Measurements from ENCODE around the gene DNMT3L. TPM values are rescaled to one million over a fixed set of nuclear protein-coding genes. Genes with fewer than 3 reads are reported as not detected.
"Not testable (repeated sequence)": the region's sequence is repeated elsewhere in the genome, so short reads cannot be mapped to it uniquely, and the experiment has no call there.

The DNMT3L gene
- total RNA-seq, 4 donors from 2014 or later = not detected

- Histone ChIP-seq H3K4me3 (no peak overlapping the region), H3K4me1 (no peaks in the 10 kb centered on the region), H3K36me3 (no peaks in the 10 kb centered on the region), H3K27me3 (no peaks in the 10 kb centered on the region), H3K9me3 (peaks cover 0 to 18% (median 0%) of the 10 kb centered on the region in 4 donors), H3K27ac (no peak overlapping the region)
- WGBS, 2 donors = 77 to 80% methylated on average over 22 of the region's 22 CpGs
- TF ChIP-seq EP300 (IDR thresholded peaks at IDR 0.05) (no peak), POLR2A (IDR thresholded peaks at IDR 0.05) (no peak)
- TF ChIP-seq, protein P1, sequence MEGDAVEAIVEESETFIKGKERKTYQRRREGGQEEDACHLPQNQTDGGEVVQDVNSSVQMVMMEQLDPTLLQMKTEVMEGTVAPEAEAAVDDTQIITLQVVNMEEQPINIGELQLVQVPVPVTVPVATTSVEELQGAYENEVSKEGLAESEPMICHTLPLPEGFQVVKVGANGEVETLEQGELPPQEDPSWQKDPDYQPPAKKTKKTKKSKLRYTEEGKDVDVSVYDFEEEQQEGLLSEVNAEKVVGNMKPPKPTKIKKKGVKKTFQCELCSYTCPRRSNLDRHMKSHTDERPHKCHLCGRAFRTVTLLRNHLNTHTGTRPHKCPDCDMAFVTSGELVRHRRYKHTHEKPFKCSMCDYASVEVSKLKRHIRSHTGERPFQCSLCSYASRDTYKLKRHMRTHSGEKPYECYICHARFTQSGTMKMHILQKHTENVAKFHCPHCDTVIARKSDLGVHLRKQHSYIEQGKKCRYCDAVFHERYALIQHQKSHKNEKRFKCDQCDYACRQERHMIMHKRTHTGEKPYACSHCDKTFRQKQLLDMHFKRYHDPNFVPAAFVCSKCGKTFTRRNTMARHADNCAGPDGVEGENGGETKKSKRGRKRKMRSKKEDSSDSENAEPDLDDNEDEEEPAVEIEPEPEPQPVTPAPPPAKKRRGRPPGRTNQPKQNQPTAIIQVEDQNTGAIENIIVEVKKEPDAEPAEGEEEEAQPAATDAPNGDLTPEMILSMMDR (IDR thresholded peaks at IDR 0.05) = no peak
- DNase-seq (ENCODE audit: low spot score in 2 of 2) = no peak
These were observed 2.5 kb downstream of the DNMT3L start for GRCh38 chr21:44259082-44259705.

DNA sequence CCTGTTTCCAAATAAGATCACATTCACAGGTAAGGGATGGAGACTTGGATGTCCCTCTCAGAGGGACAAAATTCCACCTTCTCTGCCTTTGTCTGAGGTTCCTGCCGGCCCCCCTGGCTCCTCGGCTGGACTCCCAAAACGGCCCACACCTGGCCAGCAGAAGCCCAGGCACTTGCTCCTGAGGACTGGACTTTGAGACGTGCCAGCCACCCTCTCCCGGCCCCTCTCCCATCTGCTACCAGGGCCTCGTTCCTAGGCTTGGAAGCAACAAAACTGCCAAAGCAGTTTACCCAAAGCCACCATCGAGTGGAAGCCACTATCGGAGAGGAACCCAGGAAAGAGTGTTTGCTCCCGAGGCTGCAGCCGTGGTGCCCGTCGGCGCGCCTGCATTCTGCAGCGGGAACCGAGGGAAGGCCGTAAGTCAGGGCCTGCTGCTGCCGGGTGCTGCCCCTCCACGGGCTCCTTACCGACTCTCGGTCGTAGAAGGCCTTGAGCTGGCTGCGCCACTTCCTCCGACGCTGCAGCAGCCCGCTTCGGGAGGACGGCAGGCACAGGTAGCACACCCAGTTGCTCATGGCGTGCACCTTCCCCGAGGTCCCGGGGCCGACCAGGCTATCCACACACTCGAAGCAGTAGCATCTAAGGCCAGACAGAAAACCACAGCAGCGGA, 3.5 kb downstream of the DNMT3L start:
- Histone ChIP-seq H3K27ac (no peak overlapping the region), H3K9me3 (peaks cover 0 to 18% (median 0%) of the 10 kb centered on the region in 4 donors), H3K4me1 (no peaks in the 10 kb centered on the region), H3K4me3 (no peak overlapping the region), H3K27me3 (no peaks in the 10 kb centered on the region), H3K36me3 (no peaks in the 10 kb centered on the region)
- WGBS, 2 donors = 87 to 93% methylated on average over 31 to 33 of the region's 34 CpGs
- TF ChIP-seq EP300 (IDR thresholded peaks at IDR 0.05) (no peak), POLR2A (IDR thresholded peaks at IDR 0.05) (no peak)
- TF ChIP-seq, protein P1 (IDR thresholded peaks at IDR 0.05) = no peak
- no peak for DNase-seq (ENCODE audit: low spot score in 2 of 2)

- no peak for TF ChIP-seq EP300 (IDR thresholded peaks at IDR 0.05)
- TF ChIP-seq, protein P1 (IDR thresholded peaks at IDR 0.05) = no peak
- TF ChIP-seq POLR2A (IDR thresholded peaks at IDR 0.05) = no peak
- Histone ChIP-seq H3K9me3 (peaks cover 0 to 14% (median 0%) of the 10 kb centered on the region in 4 donors), H3K36me3 (no peaks in the 10 kb centered on the region), H3K4me1 (no peaks in the 10 kb centered on the region), H3K27ac (no peak overlapping the region), H3K4me3 (no peak overlapping the region), H3K27me3 (no peaks in the 10 kb centered on the region)
- WGBS, 2 donors = 76 to 88% methylated on average over 7 to 10 of the region's 11 CpGs
- no peak for DNase-seq (ENCODE audit: low spot score in 2 of 2)
These were observed 6.2 kb downstream of the DNMT3L start for GRCh38 chr21:44255511-44255981.

DNA sequence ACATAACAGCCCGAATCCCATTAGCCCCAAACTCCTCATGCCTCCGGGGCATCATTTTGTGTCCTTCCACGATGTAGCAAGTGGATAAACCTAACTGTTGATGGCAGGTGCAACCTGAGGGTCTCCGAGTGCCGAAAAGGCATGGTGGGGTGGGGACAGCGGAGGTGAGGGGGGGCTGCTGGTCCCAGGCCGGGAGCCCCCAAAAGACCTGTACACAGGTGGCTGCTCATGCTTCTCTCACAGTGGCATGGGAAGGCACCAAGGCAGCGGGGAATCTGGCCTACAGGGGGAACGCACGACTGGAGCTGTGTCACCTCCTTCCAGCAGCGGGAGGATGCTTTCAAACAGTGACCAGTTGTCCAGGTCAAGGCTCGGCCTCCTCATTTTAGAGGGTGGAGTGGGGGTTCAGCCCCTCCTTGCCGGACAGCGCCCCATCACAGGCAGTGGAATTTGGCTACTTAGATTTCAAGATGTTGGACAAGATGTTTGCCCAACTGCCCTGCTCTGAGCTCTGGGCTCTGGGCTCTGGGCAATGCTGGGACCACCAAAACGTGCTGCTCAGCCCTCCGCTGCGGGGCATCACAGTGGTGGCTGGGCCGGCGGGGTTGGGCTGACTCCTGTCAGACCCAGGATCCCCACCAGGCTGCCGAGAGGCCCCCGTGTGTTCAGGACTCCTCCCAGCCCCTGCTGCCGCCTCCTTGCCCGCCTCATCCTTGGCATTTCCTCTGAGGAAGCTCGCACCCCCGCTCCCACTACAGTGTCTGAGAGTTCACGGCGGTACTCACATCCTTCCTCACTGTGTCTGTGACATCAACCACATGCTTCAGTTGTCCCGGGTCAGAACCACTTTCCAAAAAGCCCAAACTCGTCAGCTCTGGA, 7.6 kb downstream of the DNMT3L start:
- WGBS, 2 donors = 74 to 77% methylated on average over 26 to 27 of the region's 29 CpGs
- H3K36me3 ChIP-seq = no peaks in the 10 kb centered on the region
- no peak for DNase-seq (ENCODE audit: low spot score in 2 of 2)
- no peak overlapping the region for H3K27ac ChIP-seq
- TF ChIP-seq, protein P1 (IDR thresholded peaks at IDR 0.05) = no peak
- TF ChIP-seq EP300 (IDR thresholded peaks at IDR 0.05) (no peak), POLR2A (IDR thresholded peaks at IDR 0.05) (no peak)
- H3K27me3 ChIP-seq = no peaks in the 10 kb centered on the region
- H3K4me1 ChIP-seq = no peaks in the 10 kb centered on the region
- no peak overlapping the region for H3K4me3 ChIP-seq
- H3K9me3 ChIP-seq = peaks cover 0 to 5% (median 0%) of the 10 kb centered on the region in 4 donors

DNA sequence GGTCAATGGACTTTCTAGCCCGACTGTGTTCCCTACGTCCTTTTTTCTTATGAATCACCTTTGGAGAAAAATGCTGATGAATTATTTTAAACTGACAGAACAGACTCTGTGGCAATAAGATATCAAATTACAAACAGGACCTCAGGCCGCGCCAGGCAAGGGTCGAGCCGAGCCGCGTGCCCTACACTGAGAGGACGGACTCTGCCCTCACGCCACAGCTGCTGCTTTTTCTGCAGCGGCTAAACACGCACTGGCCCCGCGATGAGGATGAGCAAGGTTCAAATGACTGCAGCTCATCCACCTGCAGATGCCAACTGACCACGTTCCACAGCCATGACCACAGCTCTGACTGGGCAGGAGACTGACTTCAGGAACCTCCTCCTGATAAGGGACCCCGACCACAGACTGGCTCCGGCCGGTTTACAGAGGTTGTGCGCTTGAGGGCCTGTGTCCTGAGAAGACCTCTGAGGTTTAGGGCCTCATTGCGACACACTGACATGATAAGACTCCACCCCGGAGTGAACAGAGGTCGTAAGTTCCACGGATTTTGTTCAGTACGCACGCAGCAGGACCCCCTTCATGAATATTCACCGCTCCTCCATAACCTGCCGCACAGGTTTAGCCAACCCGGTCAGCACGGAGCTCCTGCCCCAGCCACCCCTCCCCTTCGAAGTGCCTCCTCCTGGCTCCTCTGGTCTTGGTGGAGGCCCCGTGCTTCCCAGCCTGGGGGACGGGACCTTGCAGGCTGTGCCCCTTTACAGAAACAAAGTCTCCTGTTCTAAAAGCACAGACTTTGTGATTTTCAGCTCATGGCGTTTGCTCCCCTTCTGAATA, 12.3 kb downstream of the DNMT3L start:
- H3K27ac ChIP-seq; DNase-seq (ENCODE audit: low spot score in 2 of 2); H3K4me1 ChIP-seq; H3K36me3 ChIP-seq; H3K27me3 ChIP-seq; H3K9me3 ChIP-seq; H3K4me3 ChIP-seq: not testable (repeated sequence)
- no CpG with 5 or more reads among the region's 33 CpGs for WGBS, 2 donors

- not testable (repeated sequence) for H3K36me3 ChIP-seq; H3K9me3 ChIP-seq; H3K4me3 ChIP-seq; H3K27ac ChIP-seq; H3K27me3 ChIP-seq; H3K4me1 ChIP-seq; DNase-seq (ENCODE audit: low spot score in 2 of 2)
- no CpG with 5 or more reads among the region's 17 CpGs for WGBS, 2 donors
These were observed 13.8 kb downstream of the DNMT3L start for GRCh38 chr21:44247904-44248303.

GRCh38 chr21:44243980-44244379, 17.7 kb downstream of the DNMT3L start:
- not testable (repeated sequence) for H3K9me3 ChIP-seq; H3K27me3 ChIP-seq; H3K4me1 ChIP-seq; DNase-seq (ENCODE audit: low spot score in 2 of 2); H3K27ac ChIP-seq; H3K4me3 ChIP-seq; H3K36me3 ChIP-seq
- WGBS, 2 donors = no CpG with 5 or more reads among the region's 15 CpGs

DNA sequence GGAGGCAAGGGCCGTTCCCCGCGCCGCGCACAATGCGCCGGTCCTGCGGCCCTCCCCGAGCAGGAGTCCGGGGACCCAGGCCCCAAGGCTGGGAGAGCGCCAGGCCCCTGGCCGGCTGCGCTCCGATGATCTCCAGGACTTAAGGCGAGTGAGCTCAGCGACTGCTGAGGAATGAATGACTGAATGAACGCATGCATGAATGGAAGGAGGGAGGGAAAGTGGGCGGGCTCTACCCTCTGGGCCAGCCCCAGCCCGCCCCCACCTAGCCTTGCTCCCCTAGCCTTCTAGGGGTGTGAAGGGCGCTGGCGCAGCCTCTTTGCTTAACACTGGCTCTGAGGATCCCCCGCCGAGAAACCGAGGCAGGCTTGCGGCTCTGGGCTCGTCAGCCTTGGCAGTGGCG, 20.4 kb downstream of the DNMT3L start:
- H3K9me3 ChIP-seq = not testable (repeated sequence)

More for the DNA sequence above, 20.4 kb downstream of the DNMT3L start:
- H3K36me3 ChIP-seq; H3K27me3 ChIP-seq; H3K27ac ChIP-seq; DNase-seq (ENCODE audit: low spot score in 2 of 2); H3K4me1 ChIP-seq; H3K4me3 ChIP-seq: not testable (repeated sequence)
- WGBS, 2 donors = no CpG with 5 or more reads among the region's 27 CpGs
